Measurements from ENCODE around the gene CDH12.

DNA sequence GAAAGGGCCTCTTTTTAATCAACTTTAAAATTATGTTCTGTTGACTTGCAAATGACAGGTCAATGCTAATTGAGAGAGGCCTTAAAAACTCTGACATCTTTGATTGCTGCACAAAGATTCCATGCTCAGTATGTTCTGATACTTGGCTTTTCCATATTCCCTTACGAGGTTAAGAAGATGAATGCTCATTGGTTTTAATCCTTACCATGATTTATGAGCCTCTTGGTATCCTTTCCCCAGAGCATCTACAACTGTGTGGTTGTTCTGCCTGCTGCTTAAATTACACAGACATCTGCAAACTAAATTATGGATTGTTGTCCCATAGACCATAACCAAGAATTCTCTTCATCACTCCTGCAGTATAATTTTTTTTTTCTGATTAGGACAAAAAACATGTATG is 352.6 kb downstream of the CDH12 start:
- TF ChIP-seq, protein P1, sequence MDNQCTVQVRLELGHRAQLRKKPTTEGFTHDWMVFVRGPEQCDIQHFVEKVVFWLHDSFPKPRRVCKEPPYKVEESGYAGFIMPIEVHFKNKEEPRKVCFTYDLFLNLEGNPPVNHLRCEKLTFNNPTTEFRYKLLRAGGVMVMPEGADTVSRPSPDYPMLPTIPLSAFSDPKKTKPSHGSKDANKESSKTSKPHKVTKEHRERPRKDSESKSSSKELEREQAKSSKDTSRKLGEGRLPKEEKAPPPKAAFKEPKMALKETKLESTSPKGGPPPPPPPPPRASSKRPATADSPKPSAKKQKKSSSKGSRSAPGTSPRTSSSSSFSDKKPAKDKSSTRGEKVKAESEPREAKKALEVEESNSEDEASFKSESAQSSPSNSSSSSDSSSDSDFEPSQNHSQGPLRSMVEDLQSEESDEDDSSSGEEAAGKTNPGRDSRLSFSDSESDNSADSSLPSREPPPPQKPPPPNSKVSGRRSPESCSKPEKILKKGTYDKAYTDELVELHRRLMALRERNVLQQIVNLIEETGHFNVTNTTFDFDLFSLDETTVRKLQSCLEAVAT (IDR thresholded peaks at IDR 0.05) = no peak
- TF ChIP-seq, protein P2, sequence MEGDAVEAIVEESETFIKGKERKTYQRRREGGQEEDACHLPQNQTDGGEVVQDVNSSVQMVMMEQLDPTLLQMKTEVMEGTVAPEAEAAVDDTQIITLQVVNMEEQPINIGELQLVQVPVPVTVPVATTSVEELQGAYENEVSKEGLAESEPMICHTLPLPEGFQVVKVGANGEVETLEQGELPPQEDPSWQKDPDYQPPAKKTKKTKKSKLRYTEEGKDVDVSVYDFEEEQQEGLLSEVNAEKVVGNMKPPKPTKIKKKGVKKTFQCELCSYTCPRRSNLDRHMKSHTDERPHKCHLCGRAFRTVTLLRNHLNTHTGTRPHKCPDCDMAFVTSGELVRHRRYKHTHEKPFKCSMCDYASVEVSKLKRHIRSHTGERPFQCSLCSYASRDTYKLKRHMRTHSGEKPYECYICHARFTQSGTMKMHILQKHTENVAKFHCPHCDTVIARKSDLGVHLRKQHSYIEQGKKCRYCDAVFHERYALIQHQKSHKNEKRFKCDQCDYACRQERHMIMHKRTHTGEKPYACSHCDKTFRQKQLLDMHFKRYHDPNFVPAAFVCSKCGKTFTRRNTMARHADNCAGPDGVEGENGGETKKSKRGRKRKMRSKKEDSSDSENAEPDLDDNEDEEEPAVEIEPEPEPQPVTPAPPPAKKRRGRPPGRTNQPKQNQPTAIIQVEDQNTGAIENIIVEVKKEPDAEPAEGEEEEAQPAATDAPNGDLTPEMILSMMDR (IDR thresholded peaks at IDR 0.05 in 2 of 3, conservative IDR thresholded peaks at IDR 0.05 in 1 of 3; ENCODE audit: control insufficient read depth in 2 of 3, extremely low read depth in 1 of 3, insufficient read depth in 1 of 3, low read depth in 3 of 3, low read length in 3 of 3) = no peak
- TF ChIP-seq, protein P3, sequence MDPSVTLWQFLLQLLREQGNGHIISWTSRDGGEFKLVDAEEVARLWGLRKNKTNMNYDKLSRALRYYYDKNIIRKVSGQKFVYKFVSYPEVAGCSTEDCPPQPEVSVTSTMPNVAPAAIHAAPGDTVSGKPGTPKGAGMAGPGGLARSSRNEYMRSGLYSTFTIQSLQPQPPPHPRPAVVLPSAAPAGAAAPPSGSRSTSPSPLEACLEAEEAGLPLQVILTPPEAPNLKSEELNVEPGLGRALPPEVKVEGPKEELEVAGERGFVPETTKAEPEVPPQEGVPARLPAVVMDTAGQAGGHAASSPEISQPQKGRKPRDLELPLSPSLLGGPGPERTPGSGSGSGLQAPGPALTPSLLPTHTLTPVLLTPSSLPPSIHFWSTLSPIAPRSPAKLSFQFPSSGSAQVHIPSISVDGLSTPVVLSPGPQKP (IDR thresholded peaks at IDR 0.05; ENCODE audit: low read depth, low read length) = no peak
- no peak for TF ChIP-seq YY1 (IDR thresholded peaks at IDR 0.05; ENCODE audit: low read depth, low read length)
- TF ChIP-seq, protein P4, sequence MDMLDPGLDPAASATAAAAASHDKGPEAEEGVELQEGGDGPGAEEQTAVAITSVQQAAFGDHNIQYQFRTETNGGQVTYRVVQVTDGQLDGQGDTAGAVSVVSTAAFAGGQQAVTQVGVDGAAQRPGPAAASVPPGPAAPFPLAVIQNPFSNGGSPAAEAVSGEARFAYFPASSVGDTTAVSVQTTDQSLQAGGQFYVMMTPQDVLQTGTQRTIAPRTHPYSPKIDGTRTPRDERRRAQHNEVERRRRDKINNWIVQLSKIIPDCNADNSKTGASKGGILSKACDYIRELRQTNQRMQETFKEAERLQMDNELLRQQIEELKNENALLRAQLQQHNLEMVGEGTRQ (IDR thresholded peaks at IDR 0.05; ENCODE audit: borderline replicate concordance, low read depth, low read length) = no peak
- no peak for TF ChIP-seq CREM (IDR thresholded peaks at IDR 0.05; ENCODE audit: low read depth)
- no peak for TF ChIP-seq ZNF217 (IDR thresholded peaks at IDR 0.05)
- no peak for TF ChIP-seq POLR2AphosphoS2 (IDR thresholded peaks at IDR 0.05; ENCODE audit: low read depth, low read length)
- no peak for TF ChIP-seq NR2C1 (IDR thresholded peaks at IDR 0.05)
- TF ChIP-seq STAT1 (conservative IDR thresholded peaks at IDR 0.05) = no peak
- no peak for TF ChIP-seq JUNB (IDR thresholded peaks at IDR 0.05)

Measured in GM12878 (cell line).